ENCODE results near the gene NFIA.
A peak's percentile ranks its signal among the peaks of the same experiment; 100 is the strongest.

The NFIA gene

GRCh38 chr1:61190153-61190552 lies 107.8 kb downstream of the NFIA start:
- peak overlapping the region in 1 of 21 experiments; percentile 38 for H3K27ac ChIP-seq
- H3K4me3 ChIP-seq = no peak overlapping the region

GRCh38 chr1:61190618-61191432 lies 108.5 kb downstream of the NFIA start:
- Histone ChIP-seq H3K4me3 (no peak overlapping the region), H3K27ac (peak overlapping the region in 8 of 21 experiments; percentile 7 to 69 (median 32))

- Histone ChIP-seq H3K27ac (peak overlapping the region in 6 of 21 experiments; percentile 13 to 69 (median 37)), H3K4me3 (no peak overlapping the region)
Measured at GRCh38 chr1:61191433-61191720, 109.0 kb downstream of the NFIA start.

- H3K4me3 ChIP-seq = no peak overlapping the region
- peak overlapping the region in 2 of 21 experiments; percentile 44 to 65 for H3K27ac ChIP-seq
Measured at GRCh38 chr1:61192663-61193330, 110.4 kb downstream of the NFIA start.

GRCh38 chr1:61193808-61194207 lies 111.4 kb downstream of the NFIA start:
- Histone ChIP-seq H3K4me3 (no peak overlapping the region), H3K27ac (no peak overlapping the region)

- H3K27ac ChIP-seq = no peak overlapping the region
- H3K4me3 ChIP-seq = no peak overlapping the region
Measured at GRCh38 chr1:61198554-61198953, 116.2 kb downstream of the NFIA start.

- Histone ChIP-seq H3K4me3 (no peak overlapping the region), H3K27ac (no peak overlapping the region)
Measured at GRCh38 chr1:61201035-61201434, 118.7 kb downstream of the NFIA start.

- Histone ChIP-seq H3K4me3 (peak overlapping the region in 5 of 7 experiments; percentile 10 to 27 (median 15)), H3K27ac (peak overlapping the region in 19 of 21 experiments; percentile 22 to 78 (median 63))
Measured at GRCh38 chr1:61202854-61203598, 120.7 kb downstream of the NFIA start.

- no peak overlapping the region for H3K4me3 ChIP-seq
- no peak overlapping the region for H3K27ac ChIP-seq
Measured at GRCh38 chr1:61204528-61204927, 122.2 kb downstream of the NFIA start.

- no peak overlapping the region for H3K27ac ChIP-seq
- no peak overlapping the region for H3K4me3 ChIP-seq
Measured at GRCh38 chr1:61207416-61207815, 125.1 kb downstream of the NFIA start.

GRCh38 chr1:61208172-61208571 lies 125.8 kb downstream of the NFIA start:
- H3K27ac ChIP-seq = no peak overlapping the region

GRCh38 chr1:61208831-61209230 lies 126.5 kb downstream of the NFIA start:
- H3K27ac ChIP-seq = no peak overlapping the region
- no peak overlapping the region for H3K4me3 ChIP-seq

More at GRCh38 chr1:61208172-61208571, 125.8 kb downstream of the NFIA start:
- H3K4me3 ChIP-seq = no peak overlapping the region

GRCh38 chr1:61210435-61211154 lies 128.2 kb downstream of the NFIA start:
- Histone ChIP-seq H3K4me3 (no peak overlapping the region), H3K27ac (no peak overlapping the region)

GRCh38 chr1:61213245-61214011 lies 131.1 kb downstream of the NFIA start:
- Histone ChIP-seq H3K4me3 (no peak overlapping the region), H3K27ac (no peak overlapping the region)

GRCh38 chr1:61215119-61215518 lies 132.8 kb downstream of the NFIA start:
- H3K4me3 ChIP-seq = no peak overlapping the region
- no peak overlapping the region for H3K27ac ChIP-seq

GRCh38 chr1:61215676-61216289 lies 133.4 kb downstream of the NFIA start:
- H3K4me3 ChIP-seq = no peak overlapping the region
- no peak overlapping the region for H3K27ac ChIP-seq

GRCh38 chr1:61220536-61220935 lies 138.2 kb downstream of the NFIA start:
- Histone ChIP-seq H3K27ac (no peak overlapping the region), H3K4me3 (no peak overlapping the region)

- H3K4me3 ChIP-seq = no peak overlapping the region
Measured at GRCh38 chr1:61221642-61222041, 139.3 kb downstream of the NFIA start.

GRCh38 chr1:61222240-61222639 lies 139.9 kb downstream of the NFIA start:
- H3K4me3 ChIP-seq = no peak overlapping the region
- H3K27ac ChIP-seq = peak overlapping the region in 2 of 21 experiments; percentile 28 to 47

More at GRCh38 chr1:61221642-61222041, 139.3 kb downstream of the NFIA start:
- peak overlapping the region in 1 of 21 experiments; percentile 28 for H3K27ac ChIP-seq
